ENCODE data around the gene RAD51B. TPM values are rescaled to one million over a fixed set of nuclear protein-coding genes. Genes with fewer than 3 reads are reported as not detected.
"Not testable (repeated sequence)": the region's sequence is repeated elsewhere in the genome, so short reads cannot be mapped to it uniquely, and the experiment has no call there.

Gene RAD51B
- total and polyA plus RNA-seq, 9 donors: 21.6 to 70.1 (median 35.1) TPM

- H3K36me3 ChIP-seq: no peaks in the 10 kb centered on the region
- WGBS, 3 donors: 76 to 84% (median 80%) methylated on average over 3 of the region's 3 CpGs
- TF ChIP-seq CTCF (IDR thresholded peaks at IDR 0.05): no peak
- no peaks in the 10 kb centered on the region for H3K27me3 ChIP-seq
- no peak for DNase-seq
- intact Hi-C loops (cut with DNase I): no loop called here
- no peak overlapping the region for H3K27ac ChIP-seq
- peaks cover 3% of the 10 kb centered on the region for H3K4me1 ChIP-seq (ENCODE audit: insufficient read depth)
- H3K9me3 ChIP-seq: no peaks in the 10 kb centered on the region
- H3K4me3 ChIP-seq: no peak overlapping the region
Measured at GRCh38 chr14:68113343-68113930, 293.9 kb downstream of the RAD51B start.

GRCh38 chr14:68115952-68116351 lies 296.4 kb downstream of the RAD51B start:
- H3K27me3 ChIP-seq; H3K27ac ChIP-seq; DNase-seq; H3K4me3 ChIP-seq; H3K4me1 ChIP-seq (ENCODE audit: insufficient read depth); intact Hi-C loops (cut with DNase I); H3K9me3 ChIP-seq; H3K36me3 ChIP-seq: not testable (repeated sequence)

GRCh38 chr14:68122651-68123050 lies 303.1 kb downstream of the RAD51B start:
- no peaks in the 10 kb centered on the region for H3K36me3 ChIP-seq
- H3K27ac ChIP-seq: no peak overlapping the region
- no peaks in the 10 kb centered on the region for H3K9me3 ChIP-seq
- no peak for DNase-seq
- peaks cover 3% of the 10 kb centered on the region for H3K4me1 ChIP-seq (ENCODE audit: insufficient read depth)
- no peaks in the 10 kb centered on the region for H3K27me3 ChIP-seq
- TF ChIP-seq POLR2A (IDR thresholded peaks at IDR 0.05) (no peak), CTCF (IDR thresholded peaks at IDR 0.05) (no peak), EP300 (IDR thresholded peaks at IDR 0.05) (no peak)
- intact Hi-C loops (cut with DNase I): no loop called here
- no peak overlapping the region for H3K4me3 ChIP-seq

- 99% methylated on average over 2 of the region's 2 CpGs for WGBS, 3 donors
- no peaks in the 10 kb centered on the region for H3K36me3 ChIP-seq
- TF ChIP-seq EP300 (IDR thresholded peaks at IDR 0.05) (no peak), POLR2A (IDR thresholded peaks at IDR 0.05) (no peak), CTCF (IDR thresholded peaks at IDR 0.05) (no peak)
- H3K4me3 ChIP-seq: no peak overlapping the region
- H3K27ac ChIP-seq: no peak overlapping the region
- intact Hi-C loops (cut with DNase I): no loop called here
- peaks cover 5% of the 10 kb centered on the region for H3K4me1 ChIP-seq (ENCODE audit: insufficient read depth)
- H3K9me3 ChIP-seq: no peaks in the 10 kb centered on the region
- H3K27me3 ChIP-seq: no peaks in the 10 kb centered on the region
- no peak for DNase-seq
Measured at GRCh38 chr14:68124050-68124449, 304.5 kb downstream of the RAD51B start.

GRCh38 chr14:68124979-68125731 lies 305.6 kb downstream of the RAD51B start:
- no peak overlapping the region for H3K27ac ChIP-seq

More at GRCh38 chr14:68124979-68125731, 305.6 kb downstream of the RAD51B start:
- Histone ChIP-seq H3K9me3 (no peaks in the 10 kb centered on the region), H3K36me3 (no peaks in the 10 kb centered on the region), H3K4me3 (no peak overlapping the region), H3K4me1 (ENCODE audit: insufficient read depth) (peaks cover 5% of the 10 kb centered on the region), H3K27me3 (no peaks in the 10 kb centered on the region)
- intact Hi-C loops (cut with DNase I): no loop called here
- 59 to 68% (median 68%) methylated on average over 3 of the region's 3 CpGs for WGBS, 3 donors
- TF ChIP-seq POLR2A (IDR thresholded peaks at IDR 0.05) (no peak), EP300 (IDR thresholded peaks at IDR 0.05) (no peak), CTCF (IDR thresholded peaks at IDR 0.05) (no peak)
- no peak for DNase-seq

Measured in ovary (tissue), 9 donors.